GM19372 (cell line): ENCODE measurements around the gene GADD45B.
"Not testable (repeated sequence)": the region's sequence is repeated elsewhere in the genome, so short reads cannot be mapped to it uniquely, and the experiment has no call there.

ENCODE experiments used
- ATAC-seq: cut with Tn5 transposase; IDR thresholded peaks from one replicate; pipeline ENCODE4 v1.9.1; 2021; ENCODE audit warnings: mild to moderate bottlenecking, low read depth, moderate library complexity; ENCODE audit not compliant: unreplicated experiment

The GADD45B gene

GRCh38 chr19:2484178-2484937 is 8.4 kb downstream of the GADD45B start:
- ATAC-seq, result no peak

GRCh38 chr19:2485428-2485827 is 9.5 kb downstream of the GADD45B start:
- ATAC-seq, result no peak

- ATAC-seq, result no peak
These were observed 11.2 kb downstream of the GADD45B start for GRCh38 chr19:2487090-2487489.

- no peak for ATAC-seq
These were observed 11.9 kb downstream of the GADD45B start for GRCh38 chr19:2487842-2488241.

DNA sequence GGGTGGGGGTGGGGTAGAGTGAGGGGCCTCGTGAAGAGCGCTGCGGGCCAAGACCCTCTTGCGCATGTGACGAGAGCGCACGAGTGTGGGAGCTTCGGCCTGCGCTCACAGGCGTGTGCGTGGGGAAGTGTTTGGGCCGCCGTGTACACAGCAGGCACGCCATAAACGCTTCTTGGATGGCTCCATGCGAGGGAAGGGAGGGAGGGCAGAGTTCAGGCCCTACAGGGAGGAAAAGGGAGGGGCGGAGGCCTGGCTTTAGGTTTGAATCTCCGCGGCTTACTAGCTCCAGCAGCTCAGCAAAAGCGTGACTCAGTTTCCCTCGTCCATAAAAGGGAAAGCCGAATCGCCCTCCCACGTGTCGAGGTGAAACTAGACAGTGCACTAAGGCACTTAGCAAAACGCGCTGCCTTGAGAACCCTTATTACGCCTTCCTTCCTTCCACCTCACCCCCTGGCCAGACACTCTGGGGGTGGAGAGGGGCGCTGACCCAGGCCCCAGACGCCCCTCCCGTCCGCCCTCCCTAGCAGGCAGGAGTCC is 12.5 kb downstream of the GADD45B start:
- no peak for ATAC-seq

- ATAC-seq, result no peak
These were observed 13.2 kb downstream of the GADD45B start for GRCh38 chr19:2488942-2489731.

DNA sequence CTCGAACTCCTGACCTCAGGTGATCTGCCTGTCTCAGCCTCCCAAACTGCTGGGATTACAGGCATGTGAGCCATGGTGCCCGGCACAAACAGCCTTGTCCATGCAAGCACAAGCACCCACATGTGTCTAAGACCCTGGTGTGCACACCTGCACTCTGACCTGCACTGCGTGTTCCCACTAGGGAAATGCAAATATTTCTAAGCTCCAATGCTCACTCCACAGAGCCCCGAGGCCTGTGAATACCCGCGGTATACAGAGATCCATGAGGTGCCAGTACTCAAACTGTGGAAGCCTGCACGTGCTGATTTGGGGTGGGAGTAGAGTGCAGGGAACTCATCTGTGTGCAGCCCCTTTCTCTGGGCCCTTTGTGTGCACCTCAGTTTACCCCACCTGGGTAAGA is 14.7 kb downstream of the GADD45B start:
- ATAC-seq, result no peak

DNA sequence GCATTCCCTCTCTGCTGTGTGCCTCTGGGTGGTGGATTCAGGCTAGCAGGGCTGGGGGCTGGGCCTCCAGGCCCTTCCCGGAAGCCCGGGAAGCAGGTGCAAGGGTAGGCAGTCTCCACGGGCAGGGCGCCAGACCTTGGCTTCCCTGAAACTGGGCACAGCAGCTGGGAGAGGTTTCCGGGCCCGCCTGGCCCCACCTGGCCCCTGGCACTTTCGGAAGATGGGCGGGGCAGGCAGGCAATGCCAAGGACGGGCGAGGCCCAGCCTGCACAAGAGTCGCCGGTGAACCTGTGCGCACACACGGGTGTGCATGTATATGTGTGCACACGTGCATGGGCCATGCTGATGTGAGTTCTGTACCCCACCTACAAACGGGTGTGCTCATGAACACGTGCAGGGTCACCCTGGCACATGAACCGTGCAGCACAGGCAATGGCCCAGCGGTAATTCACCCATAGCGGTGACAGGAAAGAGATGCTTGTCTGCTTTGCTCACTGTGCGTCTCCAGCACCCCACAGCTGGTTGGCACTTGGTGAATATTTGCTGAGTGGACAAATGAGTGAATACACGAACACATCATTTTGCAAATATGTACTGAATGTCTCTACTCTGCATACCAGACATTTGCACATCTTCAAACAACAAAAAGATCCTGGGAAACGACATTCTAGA is 15.3 kb downstream of the GADD45B start:
- ATAC-seq, result no peak

DNA sequence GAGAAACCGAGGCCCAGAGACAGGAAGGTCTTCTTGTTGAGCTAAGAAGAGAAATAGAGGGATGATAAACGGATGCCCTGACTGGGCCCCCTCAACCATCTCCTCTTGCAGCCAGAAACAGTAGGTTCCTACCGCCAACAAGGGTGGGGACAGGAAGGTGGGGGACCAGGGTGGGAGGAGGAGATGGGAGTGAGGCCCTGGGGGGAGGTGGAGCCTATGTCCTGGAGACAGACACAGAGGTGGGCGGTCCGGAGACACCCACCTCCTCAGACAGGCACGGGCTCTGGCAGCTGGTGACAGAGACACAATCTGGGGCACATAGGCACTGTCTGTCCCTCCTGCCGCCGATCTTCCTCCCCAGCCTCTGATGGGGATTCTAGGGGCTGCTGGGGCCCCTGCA is 16.9 kb downstream of the GADD45B start:
- ATAC-seq, result no peak

- not testable (repeated sequence) for ATAC-seq
These were observed 17.5 kb downstream of the GADD45B start for GRCh38 chr19:2493448-2493847.

- ATAC-seq, result no peak
These were observed 18.1 kb downstream of the GADD45B start for GRCh38 chr19:2494084-2494446.

- ATAC-seq, result no peak
These were observed 18.7 kb downstream of the GADD45B start for GRCh38 chr19:2494447-2495129.

- no peak for ATAC-seq
These were observed 19.3 kb downstream of the GADD45B start for GRCh38 chr19:2495130-2495641.

DNA sequence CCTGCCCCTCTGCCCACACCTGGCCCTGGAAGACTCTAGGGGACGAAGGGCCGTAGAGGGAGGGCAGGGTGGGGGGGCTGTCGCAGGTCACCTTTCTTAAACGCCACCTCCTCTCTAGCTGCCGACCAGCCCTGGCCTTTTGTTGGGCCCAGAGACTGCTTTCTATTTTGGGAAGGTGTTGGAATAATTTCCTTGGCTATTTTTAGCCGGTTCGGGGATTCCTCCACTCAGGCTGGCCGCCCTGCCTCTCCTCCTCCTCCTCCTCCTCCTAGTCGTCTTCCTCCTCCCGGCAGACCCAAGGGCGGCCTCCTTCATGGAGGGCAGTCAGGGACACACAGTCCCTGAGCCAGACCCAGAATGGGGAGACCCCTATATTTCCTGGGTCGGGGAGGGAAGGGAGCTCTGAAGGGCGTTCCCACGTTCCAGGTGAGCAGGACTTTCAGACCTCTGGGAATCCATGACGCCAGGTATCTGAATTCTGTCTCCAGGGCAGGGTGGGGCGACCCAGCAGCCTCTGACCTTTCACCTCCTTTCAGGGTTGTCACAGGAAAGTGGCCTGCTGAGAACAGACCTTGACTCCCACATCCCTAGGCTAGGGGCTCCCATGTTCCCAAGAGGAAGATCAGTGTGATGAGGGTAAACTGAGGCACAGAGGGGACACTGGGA is 19.9 kb downstream of the GADD45B start:
- ATAC-seq, result no peak

DNA sequence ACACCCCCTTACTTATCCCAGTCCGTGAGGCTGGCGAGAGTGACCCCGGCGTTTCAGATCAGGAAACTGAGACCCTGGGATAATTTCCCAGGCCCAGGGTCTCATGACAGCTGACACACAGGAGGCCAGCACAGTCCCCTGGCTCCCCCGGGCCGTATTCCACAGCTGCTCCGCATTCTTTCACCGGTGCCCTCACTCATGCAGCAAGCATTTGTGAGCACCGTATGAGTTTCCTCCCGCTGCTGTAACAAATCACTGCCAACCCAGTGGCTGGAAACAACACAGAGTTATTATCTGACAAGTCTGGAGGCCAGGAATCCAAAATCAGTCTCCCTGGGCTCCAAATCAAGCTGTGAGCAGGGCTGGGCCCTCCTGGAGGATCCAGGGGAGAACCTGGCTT is 21.3 kb downstream of the GADD45B start:
- ATAC-seq, result no peak

GRCh38 chr19:2500156-2500555 is 24.2 kb downstream of the GADD45B start:
- no peak for ATAC-seq

- no peak for ATAC-seq
These were observed 24.9 kb downstream of the GADD45B start for GRCh38 chr19:2500841-2501261.

DNA sequence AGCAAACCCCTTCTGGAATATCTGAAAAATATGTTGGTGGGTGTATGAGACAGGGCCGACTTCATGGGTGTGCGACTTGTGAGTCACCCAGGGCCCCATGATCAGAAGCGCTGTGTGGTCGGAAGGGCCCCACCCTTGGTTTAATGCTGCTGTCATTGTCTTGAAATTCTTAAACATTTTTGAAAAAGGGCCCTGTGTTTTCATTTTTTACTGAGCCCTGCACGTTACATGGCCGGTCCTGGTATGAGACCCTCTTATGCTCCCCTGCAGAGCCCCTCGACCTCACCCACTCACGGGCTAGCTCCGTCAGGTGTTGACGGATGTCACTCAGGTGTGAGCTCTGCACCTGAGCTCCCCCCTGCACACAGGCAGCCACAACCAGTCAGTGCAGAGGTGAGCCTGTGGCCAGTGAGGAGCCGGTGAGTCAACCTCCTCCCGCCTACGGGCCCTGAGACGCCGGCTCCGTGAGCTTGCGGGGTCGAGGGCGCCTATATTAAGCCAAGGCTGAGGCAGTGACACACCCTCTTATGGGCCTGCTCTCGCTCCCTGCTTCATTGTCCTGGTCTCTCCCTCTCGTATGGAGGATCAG is 27.7 kb downstream of the GADD45B start:
- ATAC-seq, result no peak

- not testable (repeated sequence) for ATAC-seq
These were observed 30.7 kb downstream of the GADD45B start for GRCh38 chr19:2506656-2507055.
